ENCODE data around the gene RAB44. TPM values are rescaled to one million over a fixed set of nuclear protein-coding genes. Genes with fewer than 3 reads are reported as not detected.
A peak's percentile ranks its signal among the peaks of the same experiment; 100 is the strongest.

The RAB44 gene
- total RNA-seq, 1 experiment from 2014 or later = 0.05 TPM

DNA sequence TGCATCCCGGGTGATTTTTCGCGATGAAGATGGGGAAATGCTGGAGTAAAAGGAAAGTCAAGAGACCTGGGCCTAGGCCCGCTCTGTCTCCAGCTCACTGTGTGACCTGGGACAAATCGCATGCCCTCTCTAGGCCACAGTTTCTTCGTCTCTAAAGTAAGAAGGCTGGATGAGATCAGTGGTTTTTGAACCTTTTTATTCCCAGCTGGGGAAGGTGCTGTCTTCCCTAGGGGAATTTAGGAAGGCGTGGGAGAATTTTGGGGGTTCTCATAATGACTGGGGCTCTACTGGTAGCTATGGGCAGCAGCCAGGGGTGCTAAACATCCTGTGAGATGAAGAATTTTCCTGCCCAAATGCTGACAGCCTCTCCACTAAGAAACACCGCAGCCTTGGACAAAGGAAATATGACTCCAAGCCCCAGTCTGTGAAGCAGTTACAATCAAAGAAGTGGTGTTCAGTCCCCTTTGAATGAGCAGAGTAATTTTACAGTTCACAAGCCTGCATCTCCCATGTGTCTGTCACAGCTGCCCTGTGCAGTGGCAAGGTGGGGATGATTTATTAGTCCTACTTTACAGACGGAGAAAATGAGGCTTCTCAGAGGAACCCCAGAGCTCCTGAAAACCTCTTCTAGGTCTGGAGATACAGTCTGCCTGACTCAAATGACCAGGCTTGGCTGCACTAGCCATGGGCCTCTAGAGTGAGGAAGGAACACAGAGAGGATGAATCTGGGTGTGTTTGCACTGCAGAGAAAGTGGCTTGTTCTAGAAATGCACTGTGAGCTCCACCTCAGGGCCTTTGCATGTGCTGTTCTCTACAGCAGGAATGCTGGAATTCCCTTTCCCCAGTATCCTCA is 57.2 kb downstream of the RAB44 start:
- no peak for ATAC-seq
- H3K9me2 ChIP-seq (ENCODE audit: insufficient read depth) = no peaks in the 10 kb centered on the region
- no peaks in the 10 kb centered on the region for H3K9me3 ChIP-seq (ENCODE audit: control insufficient read depth in 1 of 2, insufficient read depth in 1 of 2, low read depth in 1 of 2, low read length in 2 of 2)
- no peaks in the 10 kb centered on the region for H3K27me3 ChIP-seq (ENCODE audit: insufficient read depth, low read length)
- no peak overlapping the region for H2AFZ ChIP-seq (ENCODE audit: low read depth, low read length, poor library complexity, severe bottlenecking)
- peaks cover 8 to 42% of the 10 kb centered on the region in 2 experiments; a peak in 3 of 4 replicates for H3K4me1 ChIP-seq (ENCODE audit: control insufficient read depth in 1 of 2, insufficient read depth in 2 of 2, low read length in 2 of 2)
- no peaks in the 10 kb centered on the region for H3K36me3 ChIP-seq (ENCODE audit: control insufficient read depth in 1 of 2, insufficient read depth in 2 of 2, low read length in 2 of 2)
- no peak overlapping the region for H3K4me3 ChIP-seq (replicated peaks in 1 of 2; ENCODE audit: low read depth in 1 of 2, low read length in 2 of 2)
- intact Hi-C loops (cut with micrococcal nuclease) = loop anchor here (5.0 kb wide), 1 partner anchor 73 kb away; no protein-coding TSS in a partner anchor
- H3K4me2 ChIP-seq (ENCODE audit: low read length) = peak overlapping the region; percentile 48; the same call in 1 of the 2 replicates
- ChIA-PET POLR2A (no interaction called here), RAD21 (ENCODE audit: low non-redundant PET in 1 of 2, low total read pairs in 2 of 2, uncharacterized antibody in 2 of 2, unreplicated experiment in 2 of 2) (no interaction called here), CTCF (interaction anchor here (2.1 kb wide), 1 partner anchor 10 kb away, joined by 9 read pairs; no protein-coding TSS in a partner anchor)
- no TSS peak for BruUV-seq (replicated peaks)
- DNase-seq (ENCODE audit: low read depth, low spot score) = no peak
- TF ChIP-seq, protein P1, sequence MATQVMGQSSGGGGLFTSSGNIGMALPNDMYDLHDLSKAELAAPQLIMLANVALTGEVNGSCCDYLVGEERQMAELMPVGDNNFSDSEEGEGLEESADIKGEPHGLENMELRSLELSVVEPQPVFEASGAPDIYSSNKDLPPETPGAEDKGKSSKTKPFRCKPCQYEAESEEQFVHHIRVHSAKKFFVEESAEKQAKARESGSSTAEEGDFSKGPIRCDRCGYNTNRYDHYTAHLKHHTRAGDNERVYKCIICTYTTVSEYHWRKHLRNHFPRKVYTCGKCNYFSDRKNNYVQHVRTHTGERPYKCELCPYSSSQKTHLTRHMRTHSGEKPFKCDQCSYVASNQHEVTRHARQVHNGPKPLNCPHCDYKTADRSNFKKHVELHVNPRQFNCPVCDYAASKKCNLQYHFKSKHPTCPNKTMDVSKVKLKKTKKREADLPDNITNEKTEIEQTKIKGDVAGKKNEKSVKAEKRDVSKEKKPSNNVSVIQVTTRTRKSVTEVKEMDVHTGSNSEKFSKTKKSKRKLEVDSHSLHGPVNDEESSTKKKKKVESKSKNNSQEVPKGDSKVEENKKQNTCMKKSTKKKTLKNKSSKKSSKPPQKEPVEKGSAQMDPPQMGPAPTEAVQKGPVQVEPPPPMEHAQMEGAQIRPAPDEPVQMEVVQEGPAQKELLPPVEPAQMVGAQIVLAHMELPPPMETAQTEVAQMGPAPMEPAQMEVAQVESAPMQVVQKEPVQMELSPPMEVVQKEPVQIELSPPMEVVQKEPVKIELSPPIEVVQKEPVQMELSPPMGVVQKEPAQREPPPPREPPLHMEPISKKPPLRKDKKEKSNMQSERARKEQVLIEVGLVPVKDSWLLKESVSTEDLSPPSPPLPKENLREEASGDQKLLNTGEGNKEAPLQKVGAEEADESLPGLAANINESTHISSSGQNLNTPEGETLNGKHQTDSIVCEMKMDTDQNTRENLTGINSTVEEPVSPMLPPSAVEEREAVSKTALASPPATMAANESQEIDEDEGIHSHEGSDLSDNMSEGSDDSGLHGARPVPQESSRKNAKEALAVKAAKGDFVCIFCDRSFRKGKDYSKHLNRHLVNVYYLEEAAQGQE (IDR thresholded peaks at IDR 0.05; ENCODE audit: low read depth) = no peak
- TF ChIP-seq RAD21 (IDR thresholded peaks at IDR 0.05; ENCODE audit: low read depth) (no peak), SIN3A (IDR thresholded peaks at IDR 0.05; ENCODE audit: low read depth) (no peak), CBX3 (IDR thresholded peaks at IDR 0.05; ENCODE audit: low read depth) (no peak), CEBPB (IDR thresholded peaks at IDR 0.05; ENCODE audit: low read depth) (no peak), EGR1 (IDR thresholded peaks at IDR 0.05; ENCODE audit: low read depth) (no peak), ZFX (IDR thresholded peaks at IDR 0.05) (no peak), SP1 (IDR thresholded peaks at IDR 0.05; ENCODE audit: low read depth) (no peak), POLR2AphosphoS5 (IDR thresholded peaks at IDR 0.05; ENCODE audit: low read depth, low read length) (no peak), EZH2 (IDR thresholded peaks at IDR 0.05) (no peak), FOSL1 (IDR thresholded peaks at IDR 0.05; ENCODE audit: low read depth) (no peak), ZBTB33 (IDR thresholded peaks at IDR 0.05; ENCODE audit: extremely low read depth, insufficient replicate concordance, low read length) (no peak)
- TF ChIP-seq, protein P2, sequence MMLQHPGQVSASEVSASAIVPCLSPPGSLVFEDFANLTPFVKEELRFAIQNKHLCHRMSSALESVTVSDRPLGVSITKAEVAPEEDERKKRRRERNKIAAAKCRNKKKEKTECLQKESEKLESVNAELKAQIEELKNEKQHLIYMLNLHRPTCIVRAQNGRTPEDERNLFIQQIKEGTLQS (IDR thresholded peaks at IDR 0.05) = no peak
- H3K27ac ChIP-seq (ENCODE audit: low read depth, low read length) = no peak overlapping the region
- H3K79me2 ChIP-seq (ENCODE audit: insufficient read depth, low read length) = no peaks in the 10 kb centered on the region
- H4K20me1 ChIP-seq (ENCODE audit: insufficient read depth) = no peaks in the 10 kb centered on the region
- H3K9ac ChIP-seq (ENCODE audit: low read length) = no peak overlapping the region

All from HCT116 (cell line).